NCI-H128 (cell line): Measurements from ENCODE around the gene MTMR1.

ENCODE experiments used
- DNase-seq: peaks from one replicate; lab custom pipeline; 2025; ENCODE audit not compliant: unreplicated experiment; lab: John Stamatoyannopoulos, UW

Gene MTMR1

GRCh38 chrX:150692831-150693724 is at the start of gene MTMR1:
Gene MTMR1, plus strand, starts transcription at chrX:150693396. Its CDS starts 135 bp downstream, at chrX:150693531.
- DNase-seq = no peak

- DNase-seq = no peak
Measured at GRCh38 chrX:150643958-150644357, 49.2 kb upstream of the MTMR1 start.

- no peak for DNase-seq
Measured at GRCh38 chrX:150644422-150644821, 48.8 kb upstream of the MTMR1 start.

GRCh38 chrX:150647331-150647730 is 45.9 kb upstream of the MTMR1 start:
- no peak for DNase-seq

GRCh38 chrX:150648296-150648940 is 44.8 kb upstream of the MTMR1 start:
- DNase-seq = no peak

GRCh38 chrX:150649096-150649870 is 43.9 kb upstream of the MTMR1 start:
- no peak for DNase-seq

GRCh38 chrX:150651906-150652305 is 41.3 kb upstream of the MTMR1 start:
- no peak for DNase-seq

GRCh38 chrX:150655788-150656187 is 37.4 kb upstream of the MTMR1 start:
- no peak for DNase-seq

GRCh38 chrX:150663073-150663472 is 30.1 kb upstream of the MTMR1 start:
- DNase-seq = no peak

- DNase-seq = peak; percentile 74
Measured at GRCh38 chrX:150664290-150664689, 28.9 kb upstream of the MTMR1 start.

- no peak for DNase-seq
Measured at GRCh38 chrX:150676221-150676620, 17.0 kb upstream of the MTMR1 start.

- peak; percentile 11 for DNase-seq
Measured at GRCh38 chrX:150680974-150681373, 12.2 kb upstream of the MTMR1 start.

GRCh38 chrX:150683112-150683511 is 10.1 kb upstream of the MTMR1 start:
- no peak for DNase-seq

- peak; percentile 2 for DNase-seq
Measured at GRCh38 chrX:150683536-150684146, 9.6 kb upstream of the MTMR1 start.

GRCh38 chrX:150688911-150689451 is 4.2 kb upstream of the MTMR1 start:
- no peak for DNase-seq

- no peak for DNase-seq
Measured at GRCh38 chrX:150690126-150690525, 3.1 kb upstream of the MTMR1 start.

GRCh38 chrX:150692296-150692695 is 900 bp upstream of the MTMR1 start:
- DNase-seq = no peak

GRCh38 chrX:150693725-150694574 is 754 bp downstream of the MTMR1 start:
- DNase-seq = peak; percentile 9

- no peak for DNase-seq
Measured at GRCh38 chrX:150694738-150695410, 1.7 kb downstream of the MTMR1 start.
